ENCODE measurements around the gene PLPPR4. TPM values are rescaled to one million over a fixed set of nuclear protein-coding genes. Genes with fewer than 3 reads are reported as not detected.

PLPPR4 gene
- total and polyA plus RNA-seq, 2 experiments from 2014 or later = 0.99 to 2.3 TPM

DNA sequence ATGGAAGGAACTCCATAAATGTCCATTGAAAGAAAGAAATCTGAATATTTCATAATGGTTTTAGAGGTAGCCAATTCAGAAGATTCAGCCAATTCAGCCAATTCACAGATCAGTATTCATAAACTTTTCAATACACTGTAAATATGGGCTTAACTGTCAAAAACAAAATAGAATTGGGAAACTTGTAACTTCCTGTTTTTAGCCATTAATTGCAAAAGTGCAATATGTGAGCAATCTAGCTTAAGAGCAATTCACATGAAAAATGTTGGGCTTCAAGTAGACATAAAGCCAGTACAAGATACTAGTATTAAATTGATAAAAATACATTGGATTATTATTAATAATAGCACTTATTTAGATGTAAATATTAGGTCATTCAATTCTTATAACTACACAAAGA, 27.5 kb upstream of the PLPPR4 start:
- Histone ChIP-seq H3K36me3 (ENCODE audit: insufficient read depth) (no peaks in the 10 kb centered on the region), H3K9me2 (ENCODE audit: insufficient read depth) (no peaks in the 10 kb centered on the region), H3K27me3 (ENCODE audit: insufficient read depth) (no peaks in the 10 kb centered on the region), H3K4me3 (no peak overlapping the region), H3F3A (replicated peaks; ENCODE audit: low read depth) (no peaks in the 10 kb centered on the region), H3K27ac (ENCODE audit: low read depth) (no peak overlapping the region), H3K79me2 (replicated peaks; ENCODE audit: insufficient read depth) (no peaks in the 10 kb centered on the region), H3K4me2 (no peak overlapping the region), H3K4me1 (ENCODE audit: insufficient read depth) (no peaks in the 10 kb centered on the region), H4K20me1 (replicated peaks; ENCODE audit: insufficient read depth) (no peaks in the 10 kb centered on the region), H2AFZ (no peak overlapping the region)
- no peaks in the 10 kb centered on the region for H3K4me1 Mint-ChIP-seq
- no peak overlapping the region for H3K27ac Mint-ChIP-seq
- no peaks in the 10 kb centered on the region for H3K36me3 Mint-ChIP-seq (ENCODE audit: low read depth)
- no peak overlapping the region for H3K4me3 Mint-ChIP-seq
- ATAC-seq (no peak), DNase-seq (ENCODE audit: low spot score) (no peak)
- TF ChIP-seq NANOG (IDR thresholded peaks at IDR 0.05; ENCODE audit: borderline replicate concordance) (no peak), CREB1 (CRISPR knock-in tag; IDR thresholded peaks at IDR 0.05; ENCODE audit: low read depth) (no peak), ZNF114 (CRISPR knock-in tag; IDR thresholded peaks at IDR 0.05) (no peak), EZH2phosphoT487 (IDR thresholded peaks at IDR 0.05; ENCODE audit: unreplicated experiment) (no peak), ZNF331 (CRISPR knock-in tag; IDR thresholded peaks at IDR 0.05; ENCODE audit: low read depth) (no peak), EZH2 (IDR thresholded peaks at IDR 0.05; ENCODE audit: low read depth, unreplicated experiment) (no peak), POLR2AphosphoS5 (IDR thresholded peaks at IDR 0.05; ENCODE audit: low read depth) (no peak), JUNB (IDR thresholded peaks at IDR 0.05; ENCODE audit: unreplicated experiment) (no peak), STAT1 (IDR thresholded peaks at IDR 0.05; ENCODE audit: unreplicated experiment) (no peak)
- TF ChIP-seq, protein P1, sequence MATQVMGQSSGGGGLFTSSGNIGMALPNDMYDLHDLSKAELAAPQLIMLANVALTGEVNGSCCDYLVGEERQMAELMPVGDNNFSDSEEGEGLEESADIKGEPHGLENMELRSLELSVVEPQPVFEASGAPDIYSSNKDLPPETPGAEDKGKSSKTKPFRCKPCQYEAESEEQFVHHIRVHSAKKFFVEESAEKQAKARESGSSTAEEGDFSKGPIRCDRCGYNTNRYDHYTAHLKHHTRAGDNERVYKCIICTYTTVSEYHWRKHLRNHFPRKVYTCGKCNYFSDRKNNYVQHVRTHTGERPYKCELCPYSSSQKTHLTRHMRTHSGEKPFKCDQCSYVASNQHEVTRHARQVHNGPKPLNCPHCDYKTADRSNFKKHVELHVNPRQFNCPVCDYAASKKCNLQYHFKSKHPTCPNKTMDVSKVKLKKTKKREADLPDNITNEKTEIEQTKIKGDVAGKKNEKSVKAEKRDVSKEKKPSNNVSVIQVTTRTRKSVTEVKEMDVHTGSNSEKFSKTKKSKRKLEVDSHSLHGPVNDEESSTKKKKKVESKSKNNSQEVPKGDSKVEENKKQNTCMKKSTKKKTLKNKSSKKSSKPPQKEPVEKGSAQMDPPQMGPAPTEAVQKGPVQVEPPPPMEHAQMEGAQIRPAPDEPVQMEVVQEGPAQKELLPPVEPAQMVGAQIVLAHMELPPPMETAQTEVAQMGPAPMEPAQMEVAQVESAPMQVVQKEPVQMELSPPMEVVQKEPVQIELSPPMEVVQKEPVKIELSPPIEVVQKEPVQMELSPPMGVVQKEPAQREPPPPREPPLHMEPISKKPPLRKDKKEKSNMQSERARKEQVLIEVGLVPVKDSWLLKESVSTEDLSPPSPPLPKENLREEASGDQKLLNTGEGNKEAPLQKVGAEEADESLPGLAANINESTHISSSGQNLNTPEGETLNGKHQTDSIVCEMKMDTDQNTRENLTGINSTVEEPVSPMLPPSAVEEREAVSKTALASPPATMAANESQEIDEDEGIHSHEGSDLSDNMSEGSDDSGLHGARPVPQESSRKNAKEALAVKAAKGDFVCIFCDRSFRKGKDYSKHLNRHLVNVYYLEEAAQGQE (IDR thresholded peaks at IDR 0.05; ENCODE audit: unreplicated experiment) = no peak
- TF ChIP-seq, protein P2, sequence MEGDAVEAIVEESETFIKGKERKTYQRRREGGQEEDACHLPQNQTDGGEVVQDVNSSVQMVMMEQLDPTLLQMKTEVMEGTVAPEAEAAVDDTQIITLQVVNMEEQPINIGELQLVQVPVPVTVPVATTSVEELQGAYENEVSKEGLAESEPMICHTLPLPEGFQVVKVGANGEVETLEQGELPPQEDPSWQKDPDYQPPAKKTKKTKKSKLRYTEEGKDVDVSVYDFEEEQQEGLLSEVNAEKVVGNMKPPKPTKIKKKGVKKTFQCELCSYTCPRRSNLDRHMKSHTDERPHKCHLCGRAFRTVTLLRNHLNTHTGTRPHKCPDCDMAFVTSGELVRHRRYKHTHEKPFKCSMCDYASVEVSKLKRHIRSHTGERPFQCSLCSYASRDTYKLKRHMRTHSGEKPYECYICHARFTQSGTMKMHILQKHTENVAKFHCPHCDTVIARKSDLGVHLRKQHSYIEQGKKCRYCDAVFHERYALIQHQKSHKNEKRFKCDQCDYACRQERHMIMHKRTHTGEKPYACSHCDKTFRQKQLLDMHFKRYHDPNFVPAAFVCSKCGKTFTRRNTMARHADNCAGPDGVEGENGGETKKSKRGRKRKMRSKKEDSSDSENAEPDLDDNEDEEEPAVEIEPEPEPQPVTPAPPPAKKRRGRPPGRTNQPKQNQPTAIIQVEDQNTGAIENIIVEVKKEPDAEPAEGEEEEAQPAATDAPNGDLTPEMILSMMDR (conservative IDR thresholded peaks at IDR 0.05; ENCODE audit: low read depth in 2 of 2) = no peak
- TF ChIP-seq, protein P3, sequence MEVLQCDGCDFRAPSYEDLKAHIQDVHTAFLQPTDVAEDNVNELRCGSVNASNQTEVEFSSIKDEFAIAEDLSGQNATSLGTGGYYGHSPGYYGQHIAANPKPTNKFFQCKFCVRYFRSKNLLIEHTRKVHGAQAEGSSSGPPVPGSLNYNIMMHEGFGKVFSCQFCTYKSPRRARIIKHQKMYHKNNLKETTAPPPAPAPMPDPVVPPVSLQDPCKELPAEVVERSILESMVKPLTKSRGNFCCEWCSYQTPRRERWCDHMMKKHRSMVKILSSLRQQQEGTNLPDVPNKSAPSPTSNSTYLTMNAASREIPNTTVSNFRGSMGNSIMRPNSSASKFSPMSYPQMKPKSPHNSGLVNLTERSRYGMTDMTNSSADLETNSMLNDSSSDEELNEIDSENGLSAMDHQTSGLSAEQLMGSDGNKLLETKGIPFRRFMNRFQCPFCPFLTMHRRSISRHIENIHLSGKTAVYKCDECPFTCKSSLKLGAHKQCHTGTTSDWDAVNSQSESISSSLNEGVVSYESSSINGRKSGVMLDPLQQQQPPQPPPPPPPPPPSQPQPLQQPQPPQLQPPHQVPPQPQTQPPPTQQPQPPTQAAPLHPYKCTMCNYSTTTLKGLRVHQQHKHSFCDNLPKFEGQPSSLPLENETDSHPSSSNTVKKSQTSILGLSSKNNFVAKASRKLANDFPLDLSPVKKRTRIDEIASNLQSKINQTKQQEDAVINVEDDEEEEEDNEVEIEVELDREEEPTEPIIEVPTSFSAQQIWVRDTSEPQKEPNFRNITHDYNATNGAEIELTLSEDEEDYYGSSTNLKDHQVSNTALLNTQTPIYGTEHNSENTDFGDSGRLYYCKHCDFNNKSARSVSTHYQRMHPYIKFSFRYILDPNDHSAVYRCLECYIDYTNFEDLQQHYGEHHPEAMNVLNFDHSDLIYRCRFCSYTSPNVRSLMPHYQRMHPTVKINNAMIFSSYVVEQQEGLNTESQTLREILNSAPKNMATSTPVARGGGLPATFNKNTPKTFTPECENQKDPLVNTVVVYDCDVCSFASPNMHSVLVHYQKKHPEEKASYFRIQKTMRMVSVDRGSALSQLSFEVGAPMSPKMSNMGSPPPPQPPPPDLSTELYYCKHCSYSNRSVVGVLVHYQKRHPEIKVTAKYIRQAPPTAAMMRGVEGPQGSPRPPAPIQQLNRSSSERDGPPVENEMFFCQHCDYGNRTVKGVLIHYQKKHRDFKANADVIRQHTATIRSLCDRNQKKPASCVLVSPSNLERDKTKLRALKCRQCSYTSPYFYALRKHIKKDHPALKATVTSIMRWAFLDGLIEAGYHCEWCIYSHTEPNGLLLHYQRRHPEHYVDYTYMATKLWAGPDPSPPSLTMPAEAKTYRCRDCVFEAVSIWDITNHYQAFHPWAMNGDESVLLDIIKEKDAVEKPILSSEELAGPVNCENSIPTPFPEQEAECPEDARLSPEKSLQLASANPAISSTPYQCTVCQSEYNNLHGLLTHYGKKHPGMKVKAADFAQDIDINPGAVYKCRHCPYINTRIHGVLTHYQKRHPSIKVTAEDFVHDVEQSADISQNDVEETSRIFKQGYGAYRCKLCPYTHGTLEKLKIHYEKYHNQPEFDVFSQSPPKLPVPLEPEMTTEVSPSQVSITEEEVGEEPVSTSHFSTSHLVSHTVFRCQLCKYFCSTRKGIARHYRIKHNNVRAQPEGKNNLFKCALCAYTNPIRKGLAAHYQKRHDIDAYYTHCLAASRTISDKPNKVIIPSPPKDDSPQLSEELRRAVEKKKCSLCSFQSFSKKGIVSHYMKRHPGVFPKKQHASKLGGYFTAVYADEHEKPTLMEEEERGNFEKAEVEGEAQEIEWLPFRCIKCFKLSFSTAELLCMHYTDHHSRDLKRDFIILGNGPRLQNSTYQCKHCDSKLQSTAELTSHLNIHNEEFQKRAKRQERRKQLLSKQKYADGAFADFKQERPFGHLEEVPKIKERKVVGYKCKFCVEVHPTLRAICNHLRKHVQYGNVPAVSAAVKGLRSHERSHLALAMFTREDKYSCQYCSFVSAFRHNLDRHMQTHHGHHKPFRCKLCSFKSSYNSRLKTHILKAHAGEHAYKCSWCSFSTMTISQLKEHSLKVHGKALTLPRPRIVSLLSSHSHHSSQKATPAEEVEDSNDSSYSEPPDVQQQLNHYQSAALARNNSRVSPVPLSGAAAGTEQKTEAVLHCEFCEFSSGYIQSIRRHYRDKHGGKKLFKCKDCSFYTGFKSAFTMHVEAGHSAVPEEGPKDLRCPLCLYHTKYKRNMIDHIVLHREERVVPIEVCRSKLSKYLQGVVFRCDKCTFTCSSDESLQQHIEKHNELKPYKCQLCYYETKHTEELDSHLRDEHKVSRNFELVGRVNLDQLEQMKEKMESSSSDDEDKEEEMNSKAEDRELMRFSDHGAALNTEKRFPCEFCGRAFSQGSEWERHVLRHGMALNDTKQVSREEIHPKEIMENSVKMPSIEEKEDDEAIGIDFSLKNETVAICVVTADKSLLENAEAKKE (CRISPR knock-in tag; IDR thresholded peaks at IDR 0.05) = no peak
- TF ChIP-seq, protein P4, sequence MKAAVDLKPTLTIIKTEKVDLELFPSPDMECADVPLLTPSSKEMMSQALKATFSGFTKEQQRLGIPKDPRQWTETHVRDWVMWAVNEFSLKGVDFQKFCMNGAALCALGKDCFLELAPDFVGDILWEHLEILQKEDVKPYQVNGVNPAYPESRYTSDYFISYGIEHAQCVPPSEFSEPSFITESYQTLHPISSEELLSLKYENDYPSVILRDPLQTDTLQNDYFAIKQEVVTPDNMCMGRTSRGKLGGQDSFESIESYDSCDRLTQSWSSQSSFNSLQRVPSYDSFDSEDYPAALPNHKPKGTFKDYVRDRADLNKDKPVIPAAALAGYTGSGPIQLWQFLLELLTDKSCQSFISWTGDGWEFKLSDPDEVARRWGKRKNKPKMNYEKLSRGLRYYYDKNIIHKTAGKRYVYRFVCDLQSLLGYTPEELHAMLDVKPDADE (IDR thresholded peaks at IDR 0.05) = no peak
- H3K9me3 Mint-ChIP-seq = no peaks in the 10 kb centered on the region
- no peaks in the 10 kb centered on the region for H3K27me3 Mint-ChIP-seq (ENCODE audit: insufficient read depth, low read depth, poor library complexity)

Measured in GM23338 (cell line).